AG04449 (cell line): Measurements from ENCODE around the gene PRKG1.

ENCODE experiments used
- CTCF ChIA-PET: fragments of 350-600 bp; formaldehyde crosslinking; extraction: SDS; loops from one replicate; lab custom pipeline; 2021; ENCODE audit warnings: antibody characterized with exemption; lab: Yijun Ruan, JAX
- POLR2A ChIA-PET: fragments of 400-600, 350-600 bp; formaldehyde crosslinking; extraction: SDS; loops from one replicate; lab custom pipeline; 2020; ENCODE audit warnings: antibody characterized with exemption, inconsistent platforms; lab: Yijun Ruan, JAX
- DNase-seq: peaks from one replicate; pipeline ENCODE4 v3.0.0-alpha.2; 2010; ENCODE audit warnings: low read depth, low spot score
- H3K4me3 ChIP-seq: 2 replicates; pipeline ENCODE4 v1.5.1; 2011; ENCODE audit warnings: low read depth, mild to moderate bottlenecking, control low read depth, low read length
- TF ChIP-seq, protein P1 (sequence below): IDR thresholded peaks from one replicate; pipeline ENCODE4 v1.5.1; 2011; ENCODE audit warnings: mild to moderate bottlenecking, moderate library complexity, low read length, control low read depth, inconsistent platforms; ENCODE audit not compliant: insufficient read depth; ENCODE audit errors: missing control alignments

PRKG1 gene

DNA sequence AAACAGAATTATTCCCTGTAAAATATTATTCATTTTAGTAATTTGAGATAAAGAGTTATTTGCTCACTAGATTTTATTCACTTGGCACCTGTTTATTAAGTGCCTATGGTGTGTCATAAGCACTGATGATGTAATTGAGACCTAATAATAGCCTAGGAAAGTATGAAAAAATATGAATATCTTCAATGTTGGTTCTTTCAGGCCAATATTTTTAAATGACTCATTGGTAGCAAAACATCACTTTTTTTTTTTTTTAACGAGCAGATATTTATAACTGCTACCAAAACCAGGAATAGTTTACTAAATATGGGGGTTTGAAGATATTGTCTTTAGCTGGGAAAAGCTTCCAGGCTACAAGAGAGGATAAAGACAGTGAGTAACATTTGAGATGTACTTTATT, 228.0 kb downstream of the PRKG1 start:
- ChIA-PET CTCF (no interaction called here), POLR2A (no interaction called here)
- TF ChIP-seq, protein P1, sequence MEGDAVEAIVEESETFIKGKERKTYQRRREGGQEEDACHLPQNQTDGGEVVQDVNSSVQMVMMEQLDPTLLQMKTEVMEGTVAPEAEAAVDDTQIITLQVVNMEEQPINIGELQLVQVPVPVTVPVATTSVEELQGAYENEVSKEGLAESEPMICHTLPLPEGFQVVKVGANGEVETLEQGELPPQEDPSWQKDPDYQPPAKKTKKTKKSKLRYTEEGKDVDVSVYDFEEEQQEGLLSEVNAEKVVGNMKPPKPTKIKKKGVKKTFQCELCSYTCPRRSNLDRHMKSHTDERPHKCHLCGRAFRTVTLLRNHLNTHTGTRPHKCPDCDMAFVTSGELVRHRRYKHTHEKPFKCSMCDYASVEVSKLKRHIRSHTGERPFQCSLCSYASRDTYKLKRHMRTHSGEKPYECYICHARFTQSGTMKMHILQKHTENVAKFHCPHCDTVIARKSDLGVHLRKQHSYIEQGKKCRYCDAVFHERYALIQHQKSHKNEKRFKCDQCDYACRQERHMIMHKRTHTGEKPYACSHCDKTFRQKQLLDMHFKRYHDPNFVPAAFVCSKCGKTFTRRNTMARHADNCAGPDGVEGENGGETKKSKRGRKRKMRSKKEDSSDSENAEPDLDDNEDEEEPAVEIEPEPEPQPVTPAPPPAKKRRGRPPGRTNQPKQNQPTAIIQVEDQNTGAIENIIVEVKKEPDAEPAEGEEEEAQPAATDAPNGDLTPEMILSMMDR = no peak
- no peak for DNase-seq
- no peak overlapping the region for H3K4me3 ChIP-seq

DNA sequence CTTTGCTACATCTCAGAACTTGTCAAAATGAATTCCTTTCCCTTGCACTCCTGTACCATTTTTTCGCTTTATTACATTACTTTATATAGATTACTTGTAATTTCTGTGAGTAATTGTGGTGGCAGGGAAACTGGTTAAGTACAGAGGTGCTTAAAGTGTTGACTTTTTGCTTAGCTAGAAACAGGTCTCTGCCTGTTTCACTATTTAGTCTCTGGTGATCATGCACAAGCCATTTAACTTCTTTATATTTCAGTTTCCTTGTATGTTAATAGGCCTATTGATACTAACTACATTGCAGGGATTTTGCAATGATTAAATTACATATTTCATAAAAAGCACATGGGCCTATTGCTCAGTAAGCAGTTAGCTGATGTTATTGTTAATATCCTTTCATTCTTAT, 233.8 kb downstream of the PRKG1 start:
- TF ChIP-seq, protein P1 = no peak
- DNase-seq = no peak
- H3K4me3 ChIP-seq = no peak overlapping the region
- POLR2A ChIA-PET = no interaction called here
- CTCF ChIA-PET = interaction anchor here (0.9 kb wide), 1 partner anchor 245 kb away, joined by 4 read pairs; no protein-coding TSS in a partner anchor

DNA sequence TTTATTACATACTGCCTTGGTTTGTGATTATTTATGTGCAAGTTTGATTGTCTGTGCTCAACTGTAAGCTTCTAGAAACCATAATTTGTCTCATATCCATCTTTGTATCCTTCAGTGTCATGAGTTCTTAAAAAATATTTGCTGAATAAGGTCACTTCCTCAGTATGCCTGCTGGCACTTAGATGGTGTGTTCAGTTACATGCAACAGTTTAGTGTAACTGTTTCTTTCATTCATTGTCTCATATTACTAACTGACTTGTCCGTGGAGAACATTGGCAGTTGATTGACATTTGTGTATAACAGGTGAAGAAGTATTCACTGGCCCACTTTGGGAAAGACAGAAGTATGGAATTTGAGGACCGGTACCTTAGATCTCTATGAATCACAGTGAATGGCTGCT, 236.9 kb downstream of the PRKG1 start:
- TF ChIP-seq, protein P1 = no peak
- no peak overlapping the region for H3K4me3 ChIP-seq
- CTCF ChIA-PET = interaction anchor here (0.7 kb wide), 1 partner anchor 66 kb away, joined by 3 read pairs; no protein-coding TSS in a partner anchor
- DNase-seq = no peak
- POLR2A ChIA-PET = no interaction called here

DNA sequence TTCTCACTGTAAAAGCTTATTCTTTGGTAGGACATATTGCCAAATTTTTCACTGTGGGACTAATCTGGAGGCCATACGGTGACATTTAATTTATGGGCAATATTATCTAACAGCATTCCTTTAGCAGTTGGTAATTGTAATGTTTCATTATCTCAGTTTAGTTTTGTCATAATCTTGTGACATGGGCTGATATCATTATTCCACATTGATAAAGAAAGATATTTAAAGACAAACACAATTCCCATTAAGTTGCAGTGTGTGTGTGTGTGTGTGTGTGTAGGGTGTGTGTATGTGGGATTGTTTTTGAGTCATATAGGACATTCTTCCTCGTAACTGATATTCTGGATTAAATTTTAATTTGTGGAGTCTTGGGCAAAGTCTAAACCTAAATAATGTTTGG, 238.5 kb downstream of the PRKG1 start:
- ChIA-PET CTCF (interaction anchor here (1.0 kb wide), 1 partner anchor 12 kb away, joined by 3 read pairs; no protein-coding TSS in a partner anchor), POLR2A (no interaction called here)

DNA sequence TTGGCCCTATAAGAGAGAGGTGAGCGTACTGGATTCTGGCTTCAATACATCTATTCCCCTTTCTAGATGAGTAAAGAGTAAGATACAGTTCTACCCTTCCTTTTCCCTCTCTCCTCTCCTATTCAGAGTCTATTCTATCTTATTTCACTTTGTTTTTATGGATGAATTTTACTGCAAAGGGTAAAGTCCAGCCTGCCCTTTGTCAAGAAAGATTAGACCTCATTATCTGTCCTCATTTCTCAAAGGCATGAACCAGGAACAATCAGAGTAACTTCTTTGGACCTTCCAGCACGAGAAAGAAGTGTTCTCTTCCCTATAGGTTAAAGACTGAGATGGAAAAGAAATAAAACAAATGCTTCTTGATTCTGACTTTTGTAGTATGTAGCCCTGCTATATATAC, 239.0 kb downstream of the PRKG1 start:
- TF ChIP-seq, protein P1 = no peak
- H3K4me3 ChIP-seq = no peak overlapping the region
- DNase-seq = no peak
- ChIA-PET POLR2A (no interaction called here), CTCF (interaction anchor here (1.0 kb wide), 1 partner anchor 13 kb away, joined by 3 read pairs; no protein-coding TSS in a partner anchor)

More for the DNA sequence above, 238.5 kb downstream of the PRKG1 start:
- DNase-seq = no peak
- no peak overlapping the region for H3K4me3 ChIP-seq
- TF ChIP-seq, protein P1 = no peak

DNA sequence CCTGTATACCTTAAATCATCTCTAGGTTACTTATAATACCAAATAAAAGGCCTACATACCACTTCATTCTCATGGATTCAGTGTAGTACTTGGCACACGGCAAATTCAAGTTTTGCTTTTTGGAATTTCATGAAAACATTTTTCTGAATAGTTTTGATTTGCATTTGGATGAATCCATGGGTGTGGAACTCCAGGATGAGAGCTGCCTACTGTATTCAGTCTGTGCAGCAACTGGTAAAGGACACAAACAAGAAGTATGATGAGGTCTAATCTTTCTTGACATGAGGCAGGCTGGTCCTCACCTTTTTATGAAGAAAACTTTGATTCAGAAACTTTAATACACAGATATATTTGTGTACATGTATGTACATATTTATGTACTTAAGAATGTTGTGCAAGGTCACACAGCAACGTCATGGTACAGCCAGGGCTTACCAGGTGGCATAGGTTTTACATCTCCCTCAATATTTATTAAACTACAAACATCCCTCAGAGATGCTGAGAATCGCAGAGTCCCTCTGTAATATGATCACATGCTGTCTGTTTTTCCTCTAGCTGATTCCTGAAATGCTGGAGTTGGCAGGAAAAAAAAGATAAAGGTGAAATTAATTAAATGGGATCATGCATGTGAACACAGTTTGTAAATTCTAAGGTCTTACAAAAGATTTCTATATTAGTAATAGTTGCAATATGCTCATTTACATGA, 239.6 kb downstream of the PRKG1 start:
- ChIA-PET POLR2A (interaction anchor here (0.6 kb wide), 1 partner anchor 60 kb away, joined by 4 read pairs; no protein-coding TSS in a partner anchor), CTCF (interaction anchor here (1.2 kb wide), 1 partner anchor 14 kb away, joined by 3 read pairs; no protein-coding TSS in a partner anchor)
- no peak overlapping the region for H3K4me3 ChIP-seq
- DNase-seq = no peak
- TF ChIP-seq, protein P1 = no peak
